COR-L47 (cell line): ENCODE data around the gene RNF166.

ENCODE experiments used
- DNase-seq: peaks from one replicate; lab custom pipeline; 2025; lab: John Stamatoyannopoulos, UW

RNF166 gene

GRCh38 chr16:88723911-88724310, 17.7 kb upstream of the RNF166 start:
- DNase-seq = no peak

GRCh38 chr16:88723507-88723887, 17.3 kb upstream of the RNF166 start:
- DNase-seq = no peak

GRCh38 chr16:88722784-88723506, 16.7 kb upstream of the RNF166 start:
- DNase-seq = no peak

GRCh38 chr16:88721815-88722755, 15.9 kb upstream of the RNF166 start:
- DNase-seq = no peak

- no peak for DNase-seq
Measured at GRCh38 chr16:88721236-88721635, 15.0 kb upstream of the RNF166 start.

- no peak for DNase-seq
Measured at GRCh38 chr16:88720396-88720970, 14.3 kb upstream of the RNF166 start.

- DNase-seq = no peak
Measured at GRCh38 chr16:88719933-88720296, 13.7 kb upstream of the RNF166 start.

- DNase-seq = no peak
Measured at GRCh38 chr16:88719267-88719932, 13.2 kb upstream of the RNF166 start.

- DNase-seq = no peak
Measured at GRCh38 chr16:88718178-88718577, 12.0 kb upstream of the RNF166 start.

GRCh38 chr16:88716601-88717001, 10.4 kb upstream of the RNF166 start:
- no peak for DNase-seq

- DNase-seq = no peak
Measured at GRCh38 chr16:88716201-88716600, 10.0 kb upstream of the RNF166 start.

GRCh38 chr16:88715312-88716190, 9.3 kb upstream of the RNF166 start:
- no peak for DNase-seq

- DNase-seq = no peak
Measured at GRCh38 chr16:88714420-88715302, 8.5 kb upstream of the RNF166 start.

- DNase-seq = no peak
Measured at GRCh38 chr16:88713568-88714419, 7.6 kb upstream of the RNF166 start.

GRCh38 chr16:88713054-88713453, 6.8 kb upstream of the RNF166 start:
- DNase-seq = no peak

- DNase-seq = no peak
Measured at GRCh38 chr16:88712362-88712979, 6.3 kb upstream of the RNF166 start.

GRCh38 chr16:88711750-88712340, 5.6 kb upstream of the RNF166 start:
- no peak for DNase-seq

- no peak for DNase-seq
Measured at GRCh38 chr16:88710556-88710955, 4.3 kb upstream of the RNF166 start.
